H9 (cell line): Measurements from ENCODE around the gene PITX3. TPM values are rescaled to one million over a fixed set of nuclear protein-coding genes. Genes with fewer than 3 reads are reported as not detected.
"Not testable (repeated sequence)": the region's sequence is repeated elsewhere in the genome, so short reads cannot be mapped to it uniquely, and the experiment has no call there.

Experiments
- DNase-seq: peaks from one replicate; pipeline ENCODE4 v3.0.0-alpha.2; 2017
- H2AFZ ChIP-seq: one replicate; pipeline ENCODE4 v1.6.1; 2013; ENCODE audit warnings: mild to moderate bottlenecking, low read length, control low read depth, moderate library complexity
- H2AK5ac ChIP-seq: 2 replicates; pipeline ENCODE4 v1.6.1; 2013; ENCODE audit warnings: low read length, control low read depth, mixed read lengths; ENCODE audit not compliant: insufficient read length
- H2BK120ac ChIP-seq: one replicate; pipeline ENCODE4 v1.6.1; 2013; ENCODE audit warnings: low read depth, mild to moderate bottlenecking, low read length, control low read depth, inconsistent platforms; ENCODE audit not compliant: poor library complexity, severe bottlenecking
- H2BK12ac ChIP-seq: 2 replicates; pipeline ENCODE4 v1.6.1; 2013; ENCODE audit warnings: low read length, control low read depth, mixed read lengths, low read depth; ENCODE audit not compliant: insufficient read length
- H2BK15ac ChIP-seq: 2 replicates; pipeline ENCODE4 v1.6.1; 2013; ENCODE audit warnings: low read depth, low read length, control low read depth
- H2BK20ac ChIP-seq: one replicate; pipeline ENCODE4 v1.6.1; 2013; ENCODE audit warnings: low read depth, mild to moderate bottlenecking, low read length, control low read depth, inconsistent platforms; ENCODE audit not compliant: poor library complexity, severe bottlenecking
- H2BK5ac ChIP-seq: 2 replicates; pipeline ENCODE4 v1.6.1; 2013; ENCODE audit warnings: low read length, control low read depth, mixed read lengths; ENCODE audit not compliant: insufficient read length
- H3K14ac ChIP-seq: 2 replicates; pipeline ENCODE4 v1.6.1; 2013; ENCODE audit warnings: low read length, control low read depth; ENCODE audit not compliant: insufficient read depth
- H3K18ac ChIP-seq: 2 replicates; pipeline ENCODE4 v1.6.1; 2013; ENCODE audit warnings: low read depth, mild to moderate bottlenecking, mixed read lengths, low read length, control low read depth; ENCODE audit not compliant: insufficient read length
- H3K23ac ChIP-seq: 2 replicates; pipeline ENCODE4 v1.6.1; 2013; ENCODE audit warnings: low read length, control low read depth, mixed read lengths, low read depth; ENCODE audit not compliant: insufficient read length
- H3K23me2 ChIP-seq: 2 replicates; pipeline ENCODE4 v1.6.1; 2013; ENCODE audit warnings: low read depth, mild to moderate bottlenecking, mixed read lengths, low read length, control low read depth; ENCODE audit not compliant: insufficient read length, poor library complexity, severe bottlenecking
- H3K27ac ChIP-seq: 2 replicates; pipeline ENCODE4 v1.5.1; 2013; ENCODE audit warnings: low read length, control low read depth, mixed read lengths, low read depth; ENCODE audit not compliant: insufficient read length
- H3K27me3 ChIP-seq: 2 replicates; pipeline ENCODE4 v1.6.1; 2013; ENCODE audit warnings: low read length, control low read depth, inconsistent platforms; ENCODE audit not compliant: insufficient read depth
- H3K4ac ChIP-seq: 2 replicates; pipeline ENCODE4 v1.6.1; 2013; ENCODE audit warnings: low read depth, mild to moderate bottlenecking, control low read depth, inconsistent platforms, low read length, moderate library complexity
- H3K4me1 ChIP-seq: 2 replicates; pipeline ENCODE4 v1.6.1; 2013; ENCODE audit warnings: low read length, control low read depth, inconsistent platforms; ENCODE audit not compliant: insufficient read depth
- H3K4me2 ChIP-seq: 2 replicates; pipeline ENCODE4 v1.6.1; 2013; ENCODE audit warnings: low read length, control low read depth, mixed read lengths; ENCODE audit not compliant: insufficient read length, insufficient read depth
- H3K56ac ChIP-seq: 2 replicates; pipeline ENCODE4 v1.6.1; 2013; ENCODE audit warnings: low read depth, mild to moderate bottlenecking, mixed read lengths, low read length, control low read depth; ENCODE audit not compliant: insufficient read length
- H3K79me1 ChIP-seq: 2 replicates; pipeline ENCODE4 v1.6.1; 2013; ENCODE audit warnings: low read depth, mild to moderate bottlenecking, moderate library complexity, low read length, control low read depth, inconsistent platforms; ENCODE audit not compliant: insufficient read depth, poor library complexity, severe bottlenecking
- H3K79me2 ChIP-seq: 2 replicates; pipeline ENCODE4 v1.6.1; 2013; ENCODE audit warnings: low read length, control low read depth, inconsistent platforms; ENCODE audit not compliant: insufficient read depth
- H3K9ac ChIP-seq: 2 replicates; pipeline ENCODE4 v1.6.1; 2013; ENCODE audit warnings: low read length, control low read depth, mixed read lengths; ENCODE audit not compliant: insufficient read length; ENCODE audit errors: extremely low read depth
- H3K9me3 ChIP-seq: one replicate; pipeline ENCODE4 v1.6.1; 2013; ENCODE audit warnings: low read depth, low read length, inconsistent platforms; ENCODE audit not compliant: control insufficient read depth
- H3T11ph ChIP-seq: one replicate; pipeline ENCODE4 v1.6.1; 2013; ENCODE audit warnings: mild to moderate bottlenecking, low read length, control low read depth, inconsistent platforms
- H4K20me1 ChIP-seq: one replicate; pipeline ENCODE4 v1.6.1; 2013; ENCODE audit not compliant: control insufficient read depth, insufficient read length, insufficient read depth
- H4K5ac ChIP-seq: 2 replicates; pipeline ENCODE4 v1.6.1; 2013; ENCODE audit warnings: low read depth, mild to moderate bottlenecking, mixed read lengths, low read length, control low read depth; ENCODE audit not compliant: insufficient read length
- H4K8ac ChIP-seq: replicated peaks from 2 replicates; pipeline ENCODE4 v1.6.1; 2013; ENCODE audit warnings: low read length, control low read depth, mixed read lengths, low read depth; ENCODE audit not compliant: insufficient read length
- H4K91ac ChIP-seq: 2 replicates; pipeline ENCODE4 v1.6.1; 2013; ENCODE audit warnings: low read depth, mild to moderate bottlenecking, moderate library complexity, mixed read lengths, low read length, control low read depth; ENCODE audit not compliant: insufficient read length
- H3K27ac Mint-ChIP-seq, 3 experiments: 2 replicates in 2 of 3; 3 replicates in 1 of 3; pipeline ENCODE4 v1.8.0; 2020 to 2021; ENCODE audit warnings: mixed read lengths in 3 of 3, mild to moderate bottlenecking in 1 of 3, moderate library complexity in 1 of 3
- H3K27me3 Mint-ChIP-seq: 2 replicates; pipeline ENCODE4 v1.8.0; 2021; ENCODE audit warnings: low read depth, mild to moderate bottlenecking, moderate library complexity, mixed read lengths
- H3K36me3 Mint-ChIP-seq, 3 experiments: 2 replicates in 2 of 3; 3 replicates in 1 of 3; pipeline ENCODE4 v1.8.0; 2020 to 2021; ENCODE audit warnings: low read depth in 3 of 3, mixed read lengths in 3 of 3; ENCODE audit not compliant: insufficient read depth in 1 of 3
- H3K4me1 Mint-ChIP-seq, 2 experiments: 2 replicates each; pipeline ENCODE4 v1.8.0; 2020; ENCODE audit warnings: mixed read lengths in 2 of 2
- H3K4me3 Mint-ChIP-seq, 2 experiments: 2 replicates in 1 of 2; 3 replicates in 1 of 2; pipeline ENCODE4 v1.8.0; 2020 to 2021; ENCODE audit warnings: mild to moderate bottlenecking in 2 of 2, mixed read lengths in 2 of 2, moderate library complexity in 1 of 2
- H3K9me3 Mint-ChIP-seq, 2 experiments: 2 replicates in 1 of 2; 3 replicates in 1 of 2; pipeline ENCODE4 v1.8.0; 2020; ENCODE audit warnings: mild to moderate bottlenecking in 2 of 2, mixed read lengths in 2 of 2, moderate library complexity in 1 of 2
- WGBS: extraction: QIAGEN DNeasy Blood & Tissue Kit; methylation state at CpG from one replicate; pipeline ENCODE4 v1.1.7; 2013; ENCODE audit warnings: missing lambda C conversion rate, low lambda C conversion rate, mixed read lengths; ENCODE audit not compliant: insufficient read length; ENCODE audit errors: extremely low coverage; 5-methylcytosine and 5-hydroxymethylcytosine counted together
- total RNA-seq: library from RNA; stranded (reverse); gene quantifications from 2 replicates; pipeline ENCODE4 v1.2.1, GENCODE V29; 2021
- TF ChIP-seq, protein P1 (sequence below): fragments of 200-600 bp; sonication (generic); conservative IDR thresholded peaks from 3 replicates; pipeline ENCODE4 v1.8.0; 2021; ENCODE audit warnings: antibody characterized with exemption, mild to moderate bottlenecking

Gene PITX3
- total RNA-seq, 1 experiment from 2014 or later, result not detected

DNA sequence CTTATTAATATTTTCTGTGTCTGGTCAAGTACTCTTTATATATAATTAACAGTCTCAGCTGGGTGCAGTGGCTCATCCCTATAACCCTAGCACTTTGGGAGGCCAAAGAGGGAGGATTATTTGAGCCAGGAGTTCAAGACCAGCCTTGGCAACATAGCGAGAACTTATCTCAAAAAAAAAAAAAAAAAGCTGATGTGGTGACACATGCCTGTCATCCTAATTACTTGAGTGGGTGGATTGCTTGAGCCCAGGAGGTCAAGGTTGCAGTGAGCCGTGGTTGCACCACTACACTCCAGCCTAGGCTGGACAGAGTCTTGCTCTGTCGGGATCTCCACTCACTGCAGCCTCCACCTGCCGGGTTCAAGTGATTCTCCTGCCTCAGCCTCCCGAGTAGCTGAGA is 21.9 kb downstream of the PITX3 start:
- Histone ChIP-seq H3T11ph (no peak overlapping the region), H3K56ac (no peak overlapping the region), H4K20me1 (no peaks in the 10 kb centered on the region), H4K91ac (no peak overlapping the region), H3K4me2 (no peak overlapping the region), H4K5ac (no peak overlapping the region), H3K27me3 (no peaks in the 10 kb centered on the region), H3K14ac (no peak overlapping the region), H3K23ac (no peak overlapping the region), H2BK12ac (no peak overlapping the region), H3K4me1 (no peaks in the 10 kb centered on the region), H2BK120ac (no peak overlapping the region), H2BK5ac (no peak overlapping the region), H2BK15ac (no peak overlapping the region), H3K23me2 (no peaks in the 10 kb centered on the region), H4K8ac (no peak overlapping the region), H3K79me2 (no peaks in the 10 kb centered on the region), H3K9me3 (no peaks in the 10 kb centered on the region), H2AK5ac (no peak overlapping the region), H3K18ac (no peak overlapping the region), H3K27ac (no peak overlapping the region), H2AFZ (no peak overlapping the region), H3K4ac (no peak overlapping the region), H3K9ac (no peak overlapping the region), H2BK20ac (no peak overlapping the region), H3K79me1 (no peaks in the 10 kb centered on the region)
- no peaks in the 10 kb centered on the region for H3K36me3 Mint-ChIP-seq
- peaks cover 0 to 1% of the 10 kb centered on the region in 2 experiments; a peak in 1 of 5 replicates for H3K9me3 Mint-ChIP-seq
- H3K27ac Mint-ChIP-seq, result no peak overlapping the region
- H3K4me3 Mint-ChIP-seq, result no peak overlapping the region
- no CpG with 5 or more reads among the region's 5 CpGs for WGBS
- H3K4me1 Mint-ChIP-seq, result no peaks in the 10 kb centered on the region
- DNase-seq, result no peak
- TF ChIP-seq, protein P1, sequence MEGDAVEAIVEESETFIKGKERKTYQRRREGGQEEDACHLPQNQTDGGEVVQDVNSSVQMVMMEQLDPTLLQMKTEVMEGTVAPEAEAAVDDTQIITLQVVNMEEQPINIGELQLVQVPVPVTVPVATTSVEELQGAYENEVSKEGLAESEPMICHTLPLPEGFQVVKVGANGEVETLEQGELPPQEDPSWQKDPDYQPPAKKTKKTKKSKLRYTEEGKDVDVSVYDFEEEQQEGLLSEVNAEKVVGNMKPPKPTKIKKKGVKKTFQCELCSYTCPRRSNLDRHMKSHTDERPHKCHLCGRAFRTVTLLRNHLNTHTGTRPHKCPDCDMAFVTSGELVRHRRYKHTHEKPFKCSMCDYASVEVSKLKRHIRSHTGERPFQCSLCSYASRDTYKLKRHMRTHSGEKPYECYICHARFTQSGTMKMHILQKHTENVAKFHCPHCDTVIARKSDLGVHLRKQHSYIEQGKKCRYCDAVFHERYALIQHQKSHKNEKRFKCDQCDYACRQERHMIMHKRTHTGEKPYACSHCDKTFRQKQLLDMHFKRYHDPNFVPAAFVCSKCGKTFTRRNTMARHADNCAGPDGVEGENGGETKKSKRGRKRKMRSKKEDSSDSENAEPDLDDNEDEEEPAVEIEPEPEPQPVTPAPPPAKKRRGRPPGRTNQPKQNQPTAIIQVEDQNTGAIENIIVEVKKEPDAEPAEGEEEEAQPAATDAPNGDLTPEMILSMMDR, result no peak
- peaks cover 44% of the 10 kb centered on the region for H3K27me3 Mint-ChIP-seq

DNA sequence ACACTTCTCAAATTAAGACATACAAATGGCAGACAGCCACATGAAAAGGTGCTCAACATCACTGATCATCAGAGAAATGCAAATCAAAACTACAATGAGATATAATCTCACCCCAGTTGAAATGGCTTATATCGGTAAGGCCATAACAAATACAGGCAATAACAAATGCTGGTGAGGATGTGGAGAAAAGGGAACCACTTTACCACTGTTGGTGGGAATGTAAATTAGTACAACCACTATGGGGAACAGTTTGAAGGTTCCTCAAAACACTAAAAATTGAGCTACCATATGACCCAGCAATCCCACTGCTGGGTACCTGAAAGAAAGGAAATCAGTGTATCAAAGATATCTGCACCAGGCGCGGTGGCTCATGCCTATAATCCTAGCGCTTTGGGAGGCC is 27.7 kb downstream of the PITX3 start:
- H3K36me3 Mint-ChIP-seq, H3K9me3 Mint-ChIP-seq, H2AFZ ChIP-seq: not testable (repeated sequence)

More for the DNA sequence above, 27.7 kb downstream of the PITX3 start:
- H3K56ac ChIP-seq, H3K9me3 ChIP-seq, H3K27me3 ChIP-seq, H3K9ac ChIP-seq, H3K27ac Mint-ChIP-seq, H3K4me2 ChIP-seq, H2BK5ac ChIP-seq, H3K27ac ChIP-seq, H3K14ac ChIP-seq, H2BK20ac ChIP-seq, H3K4me1 Mint-ChIP-seq, H2BK15ac ChIP-seq, H2BK12ac ChIP-seq, H4K5ac ChIP-seq, H3T11ph ChIP-seq, H3K23me2 ChIP-seq, H3K4me1 ChIP-seq, H3K4me3 Mint-ChIP-seq, H3K79me1 ChIP-seq, DNase-seq, H4K20me1 ChIP-seq, H3K79me2 ChIP-seq, H2BK120ac ChIP-seq, H2AK5ac ChIP-seq, H3K23ac ChIP-seq, H3K18ac ChIP-seq, H4K8ac ChIP-seq, H4K91ac ChIP-seq, H3K4ac ChIP-seq: not testable (repeated sequence)
- no CpG with 5 or more reads among the region's 4 CpGs for WGBS
- peaks cover 30% of the 10 kb centered on the region for H3K27me3 Mint-ChIP-seq
